ENCODE results near the gene MDFIC2.

DNA sequence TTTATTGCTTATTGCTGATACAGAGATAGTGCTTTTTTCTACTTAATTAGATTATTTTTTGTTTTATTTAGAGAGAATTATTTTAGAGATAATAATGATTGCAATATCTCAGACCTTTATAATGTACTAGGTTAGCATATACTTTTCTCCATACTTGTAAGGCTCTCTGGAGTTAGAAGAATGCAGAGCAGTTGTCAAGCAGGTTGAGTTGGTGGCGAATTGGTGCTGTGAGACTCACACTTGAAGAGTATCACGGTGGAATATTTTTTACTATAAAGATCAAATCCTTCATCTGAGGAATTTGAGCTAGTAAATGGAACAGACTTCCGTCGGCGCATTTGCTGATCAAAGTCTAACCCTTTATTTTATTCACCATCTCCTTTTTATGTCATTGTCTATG is 47.3 kb upstream of the MDFIC2 start:
- TF ChIP-seq POLR2A (IDR thresholded peaks at IDR 0.05; ENCODE audit: low read depth, low read length) (no peak), MYC (IDR thresholded peaks at IDR 0.05; ENCODE audit: low read depth, low read length) (no peak), GATA2 (IDR thresholded peaks at IDR 0.05; ENCODE audit: insufficient read depth, insufficient read length, low read depth, low read length) (no peak), EZH2 (IDR thresholded peaks at IDR 0.05; ENCODE audit: borderline replicate concordance, low read depth, low read length, severe bottlenecking) (no peak), POLR2AphosphoS5 (IDR thresholded peaks at IDR 0.05; ENCODE audit: insufficient read depth, low read depth, low read length) (no peak)
- TF ChIP-seq, protein P1, sequence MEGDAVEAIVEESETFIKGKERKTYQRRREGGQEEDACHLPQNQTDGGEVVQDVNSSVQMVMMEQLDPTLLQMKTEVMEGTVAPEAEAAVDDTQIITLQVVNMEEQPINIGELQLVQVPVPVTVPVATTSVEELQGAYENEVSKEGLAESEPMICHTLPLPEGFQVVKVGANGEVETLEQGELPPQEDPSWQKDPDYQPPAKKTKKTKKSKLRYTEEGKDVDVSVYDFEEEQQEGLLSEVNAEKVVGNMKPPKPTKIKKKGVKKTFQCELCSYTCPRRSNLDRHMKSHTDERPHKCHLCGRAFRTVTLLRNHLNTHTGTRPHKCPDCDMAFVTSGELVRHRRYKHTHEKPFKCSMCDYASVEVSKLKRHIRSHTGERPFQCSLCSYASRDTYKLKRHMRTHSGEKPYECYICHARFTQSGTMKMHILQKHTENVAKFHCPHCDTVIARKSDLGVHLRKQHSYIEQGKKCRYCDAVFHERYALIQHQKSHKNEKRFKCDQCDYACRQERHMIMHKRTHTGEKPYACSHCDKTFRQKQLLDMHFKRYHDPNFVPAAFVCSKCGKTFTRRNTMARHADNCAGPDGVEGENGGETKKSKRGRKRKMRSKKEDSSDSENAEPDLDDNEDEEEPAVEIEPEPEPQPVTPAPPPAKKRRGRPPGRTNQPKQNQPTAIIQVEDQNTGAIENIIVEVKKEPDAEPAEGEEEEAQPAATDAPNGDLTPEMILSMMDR (IDR thresholded peaks at IDR 0.05; ENCODE audit: extremely low read depth in 1 of 2, insufficient read depth in 1 of 2, low read depth in 1 of 2, low read length in 2 of 2), result no peak
- TF ChIP-seq, protein P2, sequence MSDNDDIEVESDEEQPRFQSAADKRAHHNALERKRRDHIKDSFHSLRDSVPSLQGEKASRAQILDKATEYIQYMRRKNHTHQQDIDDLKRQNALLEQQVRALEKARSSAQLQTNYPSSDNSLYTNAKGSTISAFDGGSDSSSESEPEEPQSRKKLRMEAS (IDR thresholded peaks at IDR 0.05; ENCODE audit: insufficient read depth, insufficient read length), result no peak
